ENCODE results near the gene GSDME.

GSDME gene

DNA sequence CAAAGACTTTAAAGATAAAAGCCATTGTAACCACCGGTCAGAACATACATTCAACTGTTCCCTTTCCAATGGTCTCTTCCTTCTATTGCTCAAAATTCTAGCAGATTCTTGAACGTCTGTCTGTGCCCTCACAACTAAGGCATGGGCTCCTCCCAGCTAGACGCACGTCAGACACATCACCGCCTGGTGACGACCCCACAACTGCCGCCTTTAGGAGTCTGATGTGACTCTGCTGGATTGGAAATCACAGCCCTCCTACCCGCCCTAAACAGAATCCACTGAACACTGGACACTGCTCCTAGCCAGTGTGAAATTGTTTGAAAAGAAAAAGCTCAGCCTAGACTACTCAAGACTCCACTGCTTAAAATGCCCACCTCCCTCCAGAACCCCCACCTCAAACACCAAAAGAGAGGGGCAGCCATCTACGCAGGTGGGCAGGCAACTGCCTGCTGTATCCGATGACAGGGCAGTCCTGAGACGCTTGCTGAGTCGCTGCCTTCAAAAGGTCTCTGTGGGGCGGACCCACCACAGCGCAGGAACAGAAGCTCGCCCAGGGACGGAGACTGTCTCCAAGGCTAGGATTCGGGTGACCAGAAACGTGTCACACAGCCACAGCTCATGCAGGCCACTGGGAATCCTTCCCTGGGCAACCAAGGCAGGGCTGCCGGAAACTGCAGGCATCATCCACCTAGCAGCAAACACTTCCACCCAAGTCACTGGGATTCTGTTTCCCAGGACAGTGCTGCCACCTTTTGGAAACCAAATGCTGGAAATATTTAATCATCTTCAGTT lies 34.7 kb downstream of the GSDME start:
- no peak for DNase-seq (ENCODE audit: low read depth in 2 of 2)

DNA sequence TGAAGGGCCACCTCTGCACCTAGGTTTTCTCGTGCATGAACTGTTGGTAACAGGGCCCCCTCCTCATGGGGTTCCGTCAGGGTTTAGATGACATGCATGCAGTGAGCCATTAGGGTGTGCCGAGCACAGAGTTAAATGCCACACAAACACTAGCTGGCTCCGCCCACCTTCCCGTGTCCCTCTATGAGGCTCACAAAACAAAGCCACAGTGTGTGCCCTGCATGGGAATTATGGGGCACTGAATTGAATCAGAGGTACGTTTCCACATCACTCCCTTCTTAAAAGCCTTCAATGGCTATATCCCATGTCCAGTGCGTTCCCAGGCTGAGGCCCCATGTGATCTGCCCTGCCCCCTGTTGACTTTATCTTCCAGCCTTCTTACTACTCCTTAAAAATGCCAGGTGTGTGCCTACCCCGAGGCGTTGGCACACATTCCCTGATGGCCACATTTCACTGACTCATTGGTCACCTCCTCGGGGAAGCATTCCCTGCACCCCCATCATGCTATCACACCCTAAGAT lies 35.7 kb downstream of the GSDME start:
- no peak for DNase-seq (ENCODE audit: low read depth in 2 of 2)

- no peak for DNase-seq (ENCODE audit: low read depth in 2 of 2)
Measured at GRCh38 chr7:24720283-24720682, 37.0 kb downstream of the GSDME start.

GRCh38 chr7:24718977-24719491 lies 38.2 kb downstream of the GSDME start:
- no peak for DNase-seq (ENCODE audit: low read depth in 2 of 2)

- DNase-seq (ENCODE audit: low read depth in 2 of 2) = no peak
Measured at GRCh38 chr7:24718431-24718831, 38.8 kb downstream of the GSDME start.

DNA sequence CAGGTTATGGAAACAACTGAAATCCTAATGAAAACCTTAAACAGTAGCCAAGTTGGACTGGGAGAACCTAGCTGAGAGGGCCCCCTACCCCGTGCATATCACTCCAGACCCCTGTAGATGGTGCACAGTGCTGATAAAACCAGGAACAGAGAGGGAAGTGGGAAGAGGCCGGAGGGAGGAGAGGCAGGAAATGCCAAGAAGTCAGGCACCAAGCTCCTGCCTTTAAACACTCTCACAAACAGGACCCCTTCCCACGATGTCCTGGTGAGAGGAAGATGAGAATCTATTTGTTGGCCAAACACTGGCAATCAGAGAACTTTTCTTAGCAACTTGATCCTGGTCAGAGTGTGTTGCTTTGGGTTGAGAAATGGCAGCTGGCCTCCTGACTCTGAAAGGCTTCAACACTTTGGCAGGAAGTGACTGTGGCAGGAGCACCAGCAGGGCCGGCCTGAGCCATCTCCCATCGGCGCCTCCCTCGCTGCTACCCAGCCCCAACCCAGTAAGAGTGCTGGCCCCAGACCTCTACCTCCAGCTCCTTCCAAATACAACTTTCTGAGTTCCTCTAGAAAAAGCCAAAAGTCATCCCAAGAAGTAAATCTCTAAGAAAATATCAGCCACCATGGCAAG lies 39.5 kb downstream of the GSDME start:
- no peak for DNase-seq (ENCODE audit: low read depth in 2 of 2)

DNA sequence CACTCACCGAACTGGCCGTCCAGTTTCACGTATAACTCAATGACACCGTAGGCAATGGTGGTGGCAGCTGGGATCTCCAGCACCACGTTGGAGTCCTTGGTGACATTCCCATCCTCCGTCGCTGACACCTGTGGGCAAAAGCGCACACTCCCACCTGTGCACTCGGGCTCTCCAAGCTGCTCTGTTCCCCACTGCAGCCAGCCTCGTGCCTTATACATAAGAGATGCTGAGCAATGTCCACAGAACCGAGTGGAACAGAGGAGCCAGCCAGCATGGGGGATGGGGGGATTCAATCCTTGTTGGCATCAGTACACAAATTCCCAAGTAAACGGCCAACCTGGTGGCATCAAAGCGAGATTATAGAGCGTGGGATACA lies 40.0 kb downstream of the GSDME start:
- no peak for DNase-seq (ENCODE audit: low read depth in 2 of 2)

GRCh38 chr7:24716480-24717246 lies 40.6 kb downstream of the GSDME start:
- no peak for DNase-seq (ENCODE audit: low read depth in 2 of 2)

DNA sequence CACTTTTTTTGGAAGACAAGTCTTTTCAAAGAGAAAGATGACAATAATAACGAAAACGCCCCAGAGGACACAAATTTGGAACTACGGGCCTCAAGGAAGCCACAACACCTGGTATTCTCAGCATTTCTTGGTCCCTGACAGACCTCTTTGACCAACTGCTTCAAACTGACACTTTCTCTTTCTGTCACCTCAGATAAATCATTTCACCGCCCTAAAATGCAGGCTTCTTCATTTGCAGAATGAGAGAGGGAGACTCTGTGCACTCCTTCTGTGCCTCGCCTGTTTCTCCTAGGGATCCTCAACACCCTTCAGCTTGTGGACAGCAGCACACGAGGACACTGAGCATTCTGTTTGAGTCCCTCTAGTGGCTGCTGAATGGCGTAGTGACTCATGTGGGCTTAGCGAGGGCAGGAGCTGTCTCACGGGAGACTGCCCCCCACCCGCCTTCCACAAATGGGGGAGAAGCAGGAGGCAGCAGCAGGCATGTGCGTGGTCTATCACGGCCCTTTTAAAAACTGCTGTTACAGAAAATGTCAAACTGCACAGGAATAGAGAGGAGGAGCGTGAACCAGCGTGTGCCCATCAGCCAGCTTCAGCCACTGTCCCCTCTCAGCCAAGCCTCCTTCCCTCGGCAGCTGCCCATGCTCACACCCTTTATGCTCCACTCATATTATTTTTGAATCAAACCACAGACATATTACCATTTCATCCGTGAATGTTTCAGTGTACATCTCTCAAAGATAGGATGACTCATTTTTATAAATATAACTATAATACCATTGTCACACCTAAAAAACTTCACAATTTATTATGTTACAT lies 41.4 kb downstream of the GSDME start:
- no peak for DNase-seq (ENCODE audit: low read depth in 2 of 2)

GRCh38 chr7:24715171-24715570 lies 42.1 kb downstream of the GSDME start:
- DNase-seq (ENCODE audit: low read depth in 2 of 2) = no peak

- DNase-seq (ENCODE audit: low read depth in 2 of 2) = no peak
Measured at GRCh38 chr7:24714676-24715010, 42.6 kb downstream of the GSDME start.

DNA sequence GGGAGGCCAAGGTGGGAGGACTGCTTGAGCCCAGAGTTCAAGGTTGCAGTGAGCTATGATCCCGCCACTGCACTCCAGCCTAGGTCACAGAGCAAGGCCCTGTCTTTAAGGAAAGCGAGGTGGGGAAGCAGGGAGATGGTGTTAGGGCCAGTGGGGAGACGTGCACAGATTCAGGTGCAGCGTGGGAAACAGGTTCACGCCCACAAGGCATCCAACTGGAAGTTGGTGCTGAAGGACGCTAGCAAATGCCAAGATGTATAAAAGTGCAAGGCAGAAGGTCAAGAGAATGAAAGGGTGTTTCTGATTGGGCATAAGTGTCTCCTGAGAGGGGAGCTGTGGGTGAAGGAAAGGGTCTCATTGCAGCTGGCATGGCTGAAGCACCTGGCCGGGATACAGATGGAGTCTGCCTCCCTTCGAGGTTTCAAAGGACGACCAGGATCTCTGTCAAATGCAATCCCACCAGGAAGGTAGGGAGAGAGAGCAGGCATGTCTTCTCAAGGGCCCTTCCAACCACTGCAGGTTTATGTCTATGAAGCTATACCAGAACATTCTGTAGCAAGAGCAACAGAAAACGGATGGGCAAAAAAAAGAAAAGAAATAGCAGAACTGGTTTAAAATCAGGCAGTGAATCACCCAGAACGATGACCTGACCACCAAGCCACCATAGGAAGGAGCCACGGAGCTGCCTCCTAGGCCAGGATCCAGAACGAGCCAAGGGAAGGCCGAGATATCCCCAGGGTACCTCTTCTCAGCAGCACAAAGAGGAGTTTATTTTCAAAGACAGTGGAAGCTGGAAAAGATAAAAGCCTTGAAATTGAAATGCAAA lies 43.2 kb downstream of the GSDME start:
- no peak for DNase-seq (ENCODE audit: low read depth in 2 of 2)

GRCh38 chr7:24713039-24713793 lies 44.0 kb downstream of the GSDME start:
- DNase-seq (ENCODE audit: low read depth in 2 of 2) = no peak

DNA sequence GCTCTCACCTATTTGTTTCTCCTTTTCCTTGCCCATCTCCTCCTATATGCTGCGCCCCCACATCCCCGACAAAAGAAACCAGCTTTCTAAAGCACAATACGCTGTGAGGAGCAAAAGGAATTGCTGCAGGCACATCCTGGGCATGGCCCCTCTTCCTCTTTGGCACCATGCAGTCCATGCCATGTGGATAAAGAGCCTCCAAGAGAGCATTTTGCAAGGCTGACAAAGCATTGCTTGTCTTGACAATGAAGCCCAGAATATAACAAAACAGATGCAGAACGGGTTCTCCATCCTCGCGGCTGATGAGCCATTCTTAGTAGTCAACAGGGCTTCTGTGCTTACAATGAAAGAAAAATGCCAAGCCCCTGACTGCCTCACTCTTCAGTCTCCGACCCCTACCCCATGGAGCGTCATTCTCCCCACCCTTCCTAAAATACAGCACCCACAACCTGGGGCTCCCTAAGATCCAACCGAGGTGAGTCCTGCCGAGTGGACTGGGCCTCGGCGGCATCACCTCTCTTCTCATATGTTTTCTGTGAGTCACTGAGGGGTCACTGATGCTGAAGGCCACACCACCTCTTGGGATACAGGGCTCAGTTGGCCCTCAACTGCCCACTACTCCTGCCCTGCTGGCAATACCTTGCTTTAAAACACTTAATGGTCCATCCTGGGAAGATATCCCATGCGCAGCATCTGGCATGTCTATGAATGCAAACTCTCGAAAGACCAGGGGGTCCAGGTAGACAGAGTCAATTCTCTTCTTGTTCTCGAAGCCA lies 47.5 kb downstream of the GSDME start:
- no peak for DNase-seq (ENCODE audit: low read depth in 2 of 2)

DNA sequence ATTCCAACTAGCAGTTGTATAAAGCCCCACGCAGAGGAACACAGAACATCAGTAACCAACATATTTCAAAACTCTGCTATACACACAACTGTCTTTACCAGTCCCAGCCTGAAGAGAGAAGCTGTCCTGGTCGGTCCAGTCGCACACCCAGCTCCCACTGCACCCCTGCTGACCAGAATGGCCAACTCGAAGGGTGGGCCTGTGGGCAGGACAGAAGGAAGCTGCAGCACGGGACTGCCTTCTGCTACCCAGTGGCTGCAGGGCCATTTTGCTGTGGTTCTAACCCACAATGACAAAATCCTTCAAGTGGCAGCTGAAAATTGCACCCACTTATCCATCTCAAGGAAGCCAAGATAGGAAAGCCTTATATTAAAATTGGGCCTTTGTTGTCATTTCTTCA lies 48.2 kb downstream of the GSDME start:
- no peak for DNase-seq (ENCODE audit: low read depth in 2 of 2)

GRCh38 chr7:24707988-24708615 lies 49.2 kb downstream of the GSDME start:
- no peak for DNase-seq (ENCODE audit: low read depth in 2 of 2)

- no peak for DNase-seq (ENCODE audit: low read depth in 2 of 2)
Measured at GRCh38 chr7:24706211-24707170, 50.8 kb downstream of the GSDME start.
